HFFc6 (cell line): ENCODE measurements around the gene TMCC3. TPM values are rescaled to one million over a fixed set of nuclear protein-coding genes. Genes with fewer than 3 reads are reported as not detected.

Experiments
- DNase-seq: peaks from one replicate; pipeline ENCODE4 v3.0.0-alpha.2; 2018
- H3K27ac Mint-ChIP-seq: 2 replicates; pipeline ENCODE4 v1.8.0; 2020; ENCODE audit warnings: mild to moderate bottlenecking, mixed read lengths
- H3K27me3 Mint-ChIP-seq: 2 replicates; pipeline ENCODE4 v1.8.0; 2021; ENCODE audit warnings: mild to moderate bottlenecking, moderate library complexity, mixed read lengths; ENCODE audit not compliant: insufficient read depth
- H3K36me3 Mint-ChIP-seq: 2 replicates; pipeline ENCODE4 v1.8.0; 2021; ENCODE audit warnings: low read depth, mixed read lengths
- H3K4me1 Mint-ChIP-seq: 2 replicates; pipeline ENCODE4 v1.8.0; 2020; ENCODE audit warnings: low read depth, mixed read lengths
- H3K4me3 Mint-ChIP-seq: 2 replicates; pipeline ENCODE4 v1.8.0; 2020; ENCODE audit warnings: mild to moderate bottlenecking, moderate library complexity, mixed read lengths
- H3K9me3 Mint-ChIP-seq: 2 replicates; pipeline ENCODE4 v1.8.0; 2020; ENCODE audit warnings: mild to moderate bottlenecking, mixed read lengths
- CTCF ChIP-seq: fragments of 200-600 bp; sonication (generic); IDR thresholded peaks from 2 replicates; pipeline ENCODE4 v1.5.0; 2021; ENCODE audit warnings: antibody characterized with exemption, mild to moderate bottlenecking
- total RNA-seq, 6 experiments: library from RNA; stranded (reverse); fragmentation: NEBNext Ultra II Directional; extraction: Animal tissue kit (Norgen Biotek cat#: 25700); gene quantifications; 2 replicates in 1 of 6; 3 replicates in 5 of 6; pipeline ENCODE4 v1.2.3, GENCODE V29; 2021

The TMCC3 gene
- total RNA-seq, 6 experiments from 2014 or later, result not detected

GRCh38 chr12:94631058-94631457 is 19.3 kb downstream of the TMCC3 start:
- peaks cover 13% of the 10 kb centered on the region for H3K27me3 Mint-ChIP-seq
- peaks cover 1% of the 10 kb centered on the region; the same call in 1 of the 2 replicates for H3K9me3 Mint-ChIP-seq
- H3K36me3 Mint-ChIP-seq, result 0 out of 2 replicates have a peak, but pooled peaks cover 5% of the 10 kb centered on the region
- no peaks in the 10 kb centered on the region for H3K4me1 Mint-ChIP-seq
- no peak for TF ChIP-seq CTCF
- H3K27ac Mint-ChIP-seq, result no peak overlapping the region
- no peak for DNase-seq
- no peak overlapping the region for H3K4me3 Mint-ChIP-seq

- peaks cover 13% of the 10 kb centered on the region for H3K27me3 Mint-ChIP-seq
- no peaks in the 10 kb centered on the region for H3K4me1 Mint-ChIP-seq
- TF ChIP-seq CTCF, result no peak
- peaks cover 6% of the 10 kb centered on the region; the same call in 1 of the 2 replicates for H3K9me3 Mint-ChIP-seq
- H3K4me3 Mint-ChIP-seq, result no peak overlapping the region
- H3K27ac Mint-ChIP-seq, result no peak overlapping the region
- DNase-seq, result no peak
- H3K36me3 Mint-ChIP-seq, result 0 out of 2 replicates have a peak, but pooled peaks cover 9% of the 10 kb centered on the region
Observed at GRCh38 chr12:94628819-94629472, 21.4 kb downstream of the TMCC3 start.

- no peak overlapping the region for H3K4me3 Mint-ChIP-seq
- H3K36me3 Mint-ChIP-seq, result 0 out of 2 replicates have a peak, but pooled peaks cover 9% of the 10 kb centered on the region
- no peak overlapping the region for H3K27ac Mint-ChIP-seq
- DNase-seq, result no peak
- H3K27me3 Mint-ChIP-seq, result peaks cover 13% of the 10 kb centered on the region
- H3K4me1 Mint-ChIP-seq, result no peaks in the 10 kb centered on the region
- peaks cover 6% of the 10 kb centered on the region; the same call in 1 of the 2 replicates for H3K9me3 Mint-ChIP-seq
- no peak for TF ChIP-seq CTCF
Observed at GRCh38 chr12:94628369-94628768, 22.0 kb downstream of the TMCC3 start.

- 0 out of 2 replicates have a peak, but pooled peaks cover 9% of the 10 kb centered on the region for H3K36me3 Mint-ChIP-seq
- no peak overlapping the region for H3K4me3 Mint-ChIP-seq
- DNase-seq, result no peak
- peaks cover 6% of the 10 kb centered on the region; the same call in 1 of the 2 replicates for H3K9me3 Mint-ChIP-seq
- no peak overlapping the region for H3K27ac Mint-ChIP-seq
- no peak for TF ChIP-seq CTCF
- peaks cover 12% of the 10 kb centered on the region for H3K27me3 Mint-ChIP-seq
- H3K4me1 Mint-ChIP-seq, result peaks cover 14% of the 10 kb centered on the region
Observed at GRCh38 chr12:94625531-94625930, 24.8 kb downstream of the TMCC3 start.

- H3K9me3 Mint-ChIP-seq, result peaks cover 6% of the 10 kb centered on the region; the same call in 1 of the 2 replicates
Observed at GRCh38 chr12:94623161-94623920, 27.0 kb downstream of the TMCC3 start.

More at GRCh38 chr12:94623161-94623920, 27.0 kb downstream of the TMCC3 start:
- no peak overlapping the region for H3K4me3 Mint-ChIP-seq
- TF ChIP-seq CTCF, result no peak
- H3K27ac Mint-ChIP-seq, result no peak overlapping the region
- 0 out of 2 replicates have a peak, but pooled peaks cover 9% of the 10 kb centered on the region for H3K36me3 Mint-ChIP-seq
- H3K4me1 Mint-ChIP-seq, result peaks cover 14% of the 10 kb centered on the region
- H3K27me3 Mint-ChIP-seq, result peaks cover 9% of the 10 kb centered on the region
- DNase-seq, result no peak
